HG02759 (cell line): ENCODE results near the gene GFAP.

Experiments used
- ATAC-seq: cut with Tn5 transposase; IDR thresholded peaks from one replicate; pipeline ENCODE4 v1.9.1; 2021; ENCODE audit warnings: mild to moderate bottlenecking, moderate library complexity; ENCODE audit not compliant: unreplicated experiment

Gene GFAP

DNA sequence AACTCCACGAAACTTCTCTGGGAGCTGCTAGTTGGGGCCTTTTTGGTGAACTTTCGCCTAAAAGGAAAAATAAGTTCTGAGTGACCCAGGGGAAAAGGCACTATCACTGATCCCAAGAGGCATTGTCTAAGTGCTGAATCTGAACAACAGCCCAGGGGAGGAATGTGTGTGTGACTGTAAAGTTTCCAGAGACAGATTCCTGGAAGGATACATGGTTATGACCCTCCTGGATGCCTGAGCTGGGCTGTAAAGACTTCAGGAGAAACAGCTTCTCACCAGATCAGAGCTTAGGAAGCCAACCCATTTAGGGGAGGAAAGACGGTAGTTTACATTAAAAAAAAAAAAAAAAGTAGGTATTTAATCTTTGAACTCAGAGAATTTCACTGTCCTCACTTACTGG is 47.5 kb downstream of the GFAP start:
- no peak for ATAC-seq

GRCh38 chr17:44865931-44866330 is 49.4 kb downstream of the GFAP start:
- ATAC-seq = no peak

GRCh38 chr17:44865231-44865660 is 50.1 kb downstream of the GFAP start:
- no peak for ATAC-seq

DNA sequence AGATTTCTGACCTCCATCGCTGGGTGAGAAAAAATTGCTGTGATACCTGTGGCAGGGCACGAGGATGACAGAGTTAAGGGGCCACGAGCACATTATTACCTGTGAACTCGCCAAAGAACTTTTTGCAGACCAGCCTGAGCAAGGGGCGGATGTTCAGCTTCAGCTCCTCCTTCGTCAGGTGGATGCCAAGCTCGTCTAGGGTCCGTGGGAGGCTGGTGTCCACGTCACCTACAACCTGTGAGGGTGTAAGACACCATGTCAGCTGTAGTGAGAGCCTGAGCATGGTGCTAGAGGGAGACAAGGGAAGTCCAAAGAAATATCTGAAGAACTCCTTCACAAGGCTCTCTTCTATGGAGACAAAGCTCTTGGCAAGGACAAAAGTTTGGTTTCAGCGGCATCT is 50.5 kb downstream of the GFAP start:
- ATAC-seq = no peak

DNA sequence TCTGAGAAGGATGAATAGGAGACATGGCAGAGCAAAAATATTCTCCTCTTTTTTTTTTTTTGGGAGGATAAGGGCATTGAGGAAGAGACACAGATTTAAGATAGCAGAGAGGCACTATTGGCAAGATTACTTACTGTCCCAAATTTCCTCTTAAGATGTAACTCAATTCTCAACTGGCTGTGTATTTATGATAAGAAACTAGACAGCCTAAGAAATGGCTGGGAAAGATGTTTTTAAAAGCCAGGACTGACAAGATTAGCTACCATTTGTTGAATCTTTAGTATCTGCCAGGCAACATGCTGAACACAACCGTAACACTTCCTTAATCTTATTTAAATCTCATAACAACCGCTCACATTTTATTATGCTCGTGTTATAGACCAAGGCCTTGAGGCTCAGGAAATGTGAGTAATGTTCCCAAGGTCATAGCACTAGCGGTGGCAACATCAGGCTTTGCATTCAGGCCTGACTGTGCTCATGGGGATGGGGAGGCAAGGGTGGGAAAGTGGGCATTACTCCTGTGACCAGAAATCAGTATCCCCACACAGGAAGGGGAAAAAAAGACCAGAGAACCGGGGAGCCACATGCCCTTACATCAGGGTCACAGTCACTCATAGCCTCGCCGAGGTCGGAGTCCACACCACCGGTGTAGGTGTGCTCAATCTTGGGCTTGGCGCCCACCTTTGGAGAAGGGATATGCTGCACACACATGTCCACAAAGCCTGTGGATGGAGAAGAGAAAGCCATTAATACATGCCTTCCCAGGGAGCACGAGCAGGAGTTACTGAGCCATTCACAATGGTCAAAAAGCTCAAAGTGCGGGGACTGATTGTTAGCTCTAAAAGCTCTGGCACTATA is 52.0 kb downstream of the GFAP start:
- ATAC-seq = no peak

- no peak for ATAC-seq
These were observed 52.9 kb downstream of the GFAP start for GRCh38 chr17:44862278-44862914.

GRCh38 chr17:44859701-44860100 is 55.6 kb downstream of the GFAP start:
- no peak for ATAC-seq

- no peak for ATAC-seq
These were observed 61.1 kb downstream of the GFAP start for GRCh38 chr17:44854192-44854591.
